Endothelial cell (in vitro differentiated cells): Measurements from ENCODE around the gene SDR9C7. TPM values are rescaled to one million over a fixed set of nuclear protein-coding genes. Genes with fewer than 3 reads are reported as not detected.
"Not testable (repeated sequence)": the region's sequence is repeated elsewhere in the genome, so short reads cannot be mapped to it uniquely, and the experiment has no call there.

Source experiments
- DNase-seq: peaks from one replicate; pipeline ENCODE4 v3.0.0; 2021; ENCODE audit warnings: low spot score
- H3K27ac Mint-ChIP-seq: one replicate; pipeline ENCODE4 v1.8.0; 2021; ENCODE audit warnings: mixed read lengths, inconsistent platforms; ENCODE audit not compliant: unreplicated experiment
- H3K27me3 Mint-ChIP-seq: one replicate; pipeline ENCODE4 v1.8.0; 2021; ENCODE audit warnings: mild to moderate bottlenecking, moderate library complexity, mixed read lengths, inconsistent platforms; ENCODE audit not compliant: unreplicated experiment
- H3K36me3 Mint-ChIP-seq: one replicate; pipeline ENCODE4 v1.8.0; 2021; ENCODE audit warnings: mild to moderate bottlenecking, low read depth, mixed read lengths, inconsistent platforms; ENCODE audit not compliant: unreplicated experiment
- H3K4me1 Mint-ChIP-seq: one replicate; pipeline ENCODE4 v1.8.0; 2021; ENCODE audit warnings: mild to moderate bottlenecking, mixed read lengths, inconsistent platforms; ENCODE audit not compliant: unreplicated experiment
- H3K4me3 Mint-ChIP-seq: one replicate; pipeline ENCODE4 v1.8.0; 2021; ENCODE audit warnings: mild to moderate bottlenecking, mixed read lengths, inconsistent platforms; ENCODE audit not compliant: unreplicated experiment
- H3K9me3 Mint-ChIP-seq: one replicate; pipeline ENCODE4 v1.8.0; 2021; ENCODE audit warnings: mixed read lengths, inconsistent platforms; ENCODE audit not compliant: unreplicated experiment
- CTCF ChIP-seq: fragments of 200-600 bp; sonication (generic); IDR thresholded peaks from one replicate; pipeline ENCODE4 v1.5.0; 2021; ENCODE audit warnings: antibody characterized with exemption; ENCODE audit not compliant: unreplicated experiment
- total RNA-seq: library from RNA; stranded (reverse); fragmentation: NEBNext Ultra II Directional; extraction: Animal tissue kit (Norgen Biotek cat#: 25700); gene quantifications from one replicate; pipeline ENCODE4 v1.2.1, GENCODE V29; 2021; ENCODE audit not compliant: unreplicated experiment

SDR9C7 gene
- total RNA-seq, 1 donor from 2014 or later: not detected

GRCh38 chr12:56886319-56886718, 47.9 kb downstream of the SDR9C7 start:
- TF ChIP-seq CTCF: no peak
- no peak overlapping the region for H3K27ac Mint-ChIP-seq
- H3K9me3 Mint-ChIP-seq: peaks cover 22% of the 10 kb centered on the region
- no peaks in the 10 kb centered on the region for H3K4me1 Mint-ChIP-seq
- peaks cover 17% of the 10 kb centered on the region for H3K36me3 Mint-ChIP-seq
- H3K27me3 Mint-ChIP-seq: peaks cover 4% of the 10 kb centered on the region
- no peak overlapping the region for H3K4me3 Mint-ChIP-seq
- no peak for DNase-seq

GRCh38 chr12:56885316-56885715, 48.9 kb downstream of the SDR9C7 start:
- no peak for TF ChIP-seq CTCF
- no peaks in the 10 kb centered on the region for H3K4me1 Mint-ChIP-seq
- peaks cover 24% of the 10 kb centered on the region for H3K9me3 Mint-ChIP-seq
- no peak overlapping the region for H3K27ac Mint-ChIP-seq
- no peak overlapping the region for H3K4me3 Mint-ChIP-seq
- H3K36me3 Mint-ChIP-seq: peaks cover 17% of the 10 kb centered on the region
- no peak for DNase-seq
- peaks cover 4% of the 10 kb centered on the region for H3K27me3 Mint-ChIP-seq

- no peak overlapping the region for H3K4me3 Mint-ChIP-seq
- no peak for DNase-seq
- TF ChIP-seq CTCF: no peak
- peaks cover 17% of the 10 kb centered on the region for H3K36me3 Mint-ChIP-seq
- H3K4me1 Mint-ChIP-seq: no peaks in the 10 kb centered on the region
- peaks cover 3% of the 10 kb centered on the region for H3K27me3 Mint-ChIP-seq
- peaks cover 26% of the 10 kb centered on the region for H3K9me3 Mint-ChIP-seq
- no peak overlapping the region for H3K27ac Mint-ChIP-seq
Measured at GRCh38 chr12:56884421-56884820, 49.8 kb downstream of the SDR9C7 start.

GRCh38 chr12:56882407-56882806, 51.8 kb downstream of the SDR9C7 start:
- not testable (repeated sequence) for H3K27ac Mint-ChIP-seq

GRCh38 chr12:56880125-56880992, 53.8 kb downstream of the SDR9C7 start:
- Mint-ChIP-seq H3K36me3 (peaks cover 5% of the 10 kb centered on the region), H3K27me3 (peaks cover 1% of the 10 kb centered on the region), H3K9me3 (peaks cover 13% of the 10 kb centered on the region), H3K4me3 (no peak overlapping the region), H3K27ac (no peak overlapping the region), H3K4me1 (no peaks in the 10 kb centered on the region)
- TF ChIP-seq CTCF: no peak
- no peak for DNase-seq

More at GRCh38 chr12:56882407-56882806, 51.8 kb downstream of the SDR9C7 start:
- not testable (repeated sequence) for H3K4me1 Mint-ChIP-seq, DNase-seq, H3K27me3 Mint-ChIP-seq
- peaks cover 17% of the 10 kb centered on the region for H3K36me3 Mint-ChIP-seq
- H3K9me3 Mint-ChIP-seq: peaks cover 20% of the 10 kb centered on the region
- peak overlapping the region; percentile 50 for H3K4me3 Mint-ChIP-seq

GRCh38 chr12:56879240-56880124, 54.7 kb downstream of the SDR9C7 start:
- H3K27ac Mint-ChIP-seq, H3K36me3 Mint-ChIP-seq, H3K27me3 Mint-ChIP-seq, H3K4me1 Mint-ChIP-seq, DNase-seq, H3K4me3 Mint-ChIP-seq: not testable (repeated sequence)
- peaks cover 13% of the 10 kb centered on the region for H3K9me3 Mint-ChIP-seq
